Hippocampal formation (tissue), 2 donors: ENCODE results near the gene MESD.

ENCODE experiments used
- DNase-seq, 2 donors: peaks; one replicate each; lab custom pipeline; 2025; lab: John Stamatoyannopoulos, UW

The MESD gene

GRCh38 chr15:80937718-80938117 is 51.9 kb downstream of the MESD start:
- no peak for DNase-seq

GRCh38 chr15:80936288-80937078 is 53.1 kb downstream of the MESD start:
- DNase-seq = no peak

GRCh38 chr15:80934761-80935221 is 54.8 kb downstream of the MESD start:
- DNase-seq = no peak

- DNase-seq = no peak
Measured at GRCh38 chr15:80932989-80933388, 56.6 kb downstream of the MESD start.

GRCh38 chr15:80932513-80932815 is 57.2 kb downstream of the MESD start:
- DNase-seq = no peak

- no peak for DNase-seq
Measured at GRCh38 chr15:80931721-80932512, 57.7 kb downstream of the MESD start.

GRCh38 chr15:80931191-80931590 is 58.4 kb downstream of the MESD start:
- DNase-seq = no peak

GRCh38 chr15:80929689-80930088 is 59.9 kb downstream of the MESD start:
- DNase-seq = no peak

- DNase-seq = no peak
Measured at GRCh38 chr15:80929225-80929624, 60.4 kb downstream of the MESD start.

GRCh38 chr15:80926126-80926525 is 63.5 kb downstream of the MESD start:
- DNase-seq = no peak

- DNase-seq = no peak
Measured at GRCh38 chr15:80925597-80926059, 64.0 kb downstream of the MESD start.

- DNase-seq = no peak
Measured at GRCh38 chr15:80924278-80924677, 65.3 kb downstream of the MESD start.

GRCh38 chr15:80923668-80924067 is 66.0 kb downstream of the MESD start:
- DNase-seq = no peak

- no peak for DNase-seq
Measured at GRCh38 chr15:80921736-80922410, 67.7 kb downstream of the MESD start.

GRCh38 chr15:80920271-80920699 is 69.3 kb downstream of the MESD start:
- no peak for DNase-seq

GRCh38 chr15:80918196-80918783 is 71.3 kb downstream of the MESD start:
- DNase-seq = no peak

GRCh38 chr15:80916056-80916455 is 73.6 kb downstream of the MESD start:
- no peak for DNase-seq

GRCh38 chr15:80915472-80915871 is 74.1 kb downstream of the MESD start:
- DNase-seq = no peak

GRCh38 chr15:80913541-80913940 is 76.1 kb downstream of the MESD start:
- DNase-seq = no peak

GRCh38 chr15:80912673-80913072 is 76.9 kb downstream of the MESD start:
- no peak for DNase-seq

GRCh38 chr15:80911821-80912220 is 77.8 kb downstream of the MESD start:
- no peak for DNase-seq

- DNase-seq = no peak
Measured at GRCh38 chr15:80906159-80906766, 83.4 kb downstream of the MESD start.
